ENCODE results near the gene SFT2D1. TPM values are rescaled to one million over a fixed set of nuclear protein-coding genes. Genes with fewer than 3 reads are reported as not detected.

Gene SFT2D1
- total and polyA plus RNA-seq, 2 of the 4 experiments (the other 2 are of a cell fraction) = 10.2 to 45.8 TPM

- no peak overlapping the region for H3K4ac ChIP-seq (ENCODE audit: low read depth, low read length)
- CTCF ChIA-PET = no interaction called here
- in situ Hi-C loops (cut with MboI; ENCODE audit: low sequenced_read_pairs) = no loop called here
Observed at GRCh38 chr6:166352923-166353322, 10.6 kb upstream of the SFT2D1 start.

More at GRCh38 chr6:166352923-166353322, 10.6 kb upstream of the SFT2D1 start:
- Histone ChIP-seq H3K4me3 (ENCODE audit: insufficient read depth, low read depth, low read length) (no peak overlapping the region), H3K9me3 (ENCODE audit: control insufficient read depth, insufficient read depth, low read length) (no peaks in the 10 kb centered on the region; the same call in 1 of the 2 replicates), H2BK120ac (ENCODE audit: low read depth, low read length) (no peak overlapping the region), H2BK20ac (ENCODE audit: low read depth, low read length) (no peak overlapping the region), H3K56ac (ENCODE audit: extremely low read depth, insufficient read depth, low read length) (no peak overlapping the region), H4K91ac (ENCODE audit: insufficient read depth, low read depth, low read length) (no peak overlapping the region), H4K5ac (ENCODE audit: low read depth, low read length) (no peak overlapping the region), H3K9me1 (ENCODE audit: insufficient read depth, low read length) (no peaks in the 10 kb centered on the region), H3K79me1 (ENCODE audit: low read depth in 1 of 2, low read length in 2 of 2) (no peaks in the 10 kb centered on the region), H2AK5ac (ENCODE audit: low read depth, low read length) (no peak overlapping the region), H3K36me3 (ENCODE audit: control insufficient read depth, insufficient read depth, low read length) (no peaks in the 10 kb centered on the region), H3K14ac (replicated peaks; ENCODE audit: low read depth, low read length) (no peak overlapping the region), H3K27me3 (ENCODE audit: control insufficient read depth, insufficient read depth, low read length) (peaks cover 19% of the 10 kb centered on the region), H2AFZ (replicated peaks; ENCODE audit: low read length, poor library complexity) (no peak overlapping the region), H3K4me2 (ENCODE audit: low read depth, low read length) (no peak overlapping the region), H2AK9ac (replicated peaks; ENCODE audit: low read depth, low read length, poor library complexity) (no peak overlapping the region), H3K23ac (ENCODE audit: low read depth, low read length) (no peak overlapping the region), H4K8ac (ENCODE audit: low read depth in 2 of 2, low read length in 2 of 2) (no peak overlapping the region), H3K9ac (ENCODE audit: low read depth, low read length) (no peak overlapping the region), H4K20me1 (ENCODE audit: insufficient read depth, low read length) (no peaks in the 10 kb centered on the region), H3K18ac (ENCODE audit: low read depth, low read length) (no peak overlapping the region), H3K27ac (ENCODE audit: insufficient read depth, low read length) (no peak overlapping the region), H2BK15ac (ENCODE audit: low read depth, low read length) (no peak overlapping the region), H2BK5ac (ENCODE audit: low read depth, low read length, poor library complexity, severe bottlenecking) (no peak overlapping the region), H3K4me1 (ENCODE audit: control insufficient read depth, insufficient read depth, low read length) (peaks cover 2% of the 10 kb centered on the region; the same call in 1 of the 2 replicates)
- dilution Hi-C loops (cut with HindIII; ENCODE audit: low sequenced_read_pairs, unreplicated experiment) (no loop called here), intact Hi-C loops (cut with micrococcal nuclease) (no loop called here)
- ATAC-seq (ENCODE audit: low read depth) = no peak
- DNase-seq = no peak
- no TSS peak for BruUV-seq (replicated peaks)
- POLR2A ChIA-PET (ENCODE audit: unreplicated experiment) = no interaction called here
- no peak for TF ChIP-seq CTCF (conservative IDR thresholded peaks at IDR 0.05; ENCODE audit: low read depth, low read length)
- TF ChIP-seq MAFK (IDR thresholded peaks at IDR 0.05; ENCODE audit: low read depth, low read length) = no peak
- no peak for TF ChIP-seq BHLHE40 (IDR thresholded peaks at IDR 0.05; ENCODE audit: low read depth, low read length)
- TF ChIP-seq RAD21 (IDR thresholded peaks at IDR 0.05; ENCODE audit: low read length) = no peak
- no peak for TF ChIP-seq CHD1 (IDR thresholded peaks at IDR 0.05; ENCODE audit: low read depth, low read length)
- no peak for TF ChIP-seq FOS (IDR thresholded peaks at IDR 0.05; ENCODE audit: low read depth, low read length)
- TF ChIP-seq RCOR1 (IDR thresholded peaks at IDR 0.05; ENCODE audit: insufficient replicate concordance, low read length) = no peak
- no peak for TF ChIP-seq CEBPB (IDR thresholded peaks at IDR 0.05; ENCODE audit: low read depth, low read length)
- TF ChIP-seq SMC3 (IDR thresholded peaks at IDR 0.05; ENCODE audit: low read depth, low read length) = no peak
- no peak for TF ChIP-seq ELK1 (IDR thresholded peaks at IDR 0.05; ENCODE audit: borderline replicate concordance, low read depth, low read length)
